H1 (cell line): ENCODE data around the gene ZNRF3. TPM values are rescaled to one million over a fixed set of nuclear protein-coding genes. Genes with fewer than 3 reads are reported as not detected.

Source experiments
- CTCF ChIA-PET: fragments of 300-600 bp; sonication (Branson Sonifier 250); formaldehyde crosslinking; loops from one replicate; lab custom pipeline; 2021; ENCODE audit not compliant: partially characterized antibody; lab: Charles Lee
- POLR2A ChIA-PET: fragments of 300-600 bp; sonication (Branson Sonifier 250); formaldehyde crosslinking; loops from one replicate; lab custom pipeline; 2021; ENCODE audit warnings: inconsistent platforms; ENCODE audit not compliant: partially characterized antibody; lab: Charles Lee
- DNase-seq, 2 experiments: peaks; one replicate each; pipeline versions ENCODE4 v3.0.0 to v3.0.0-alpha.2; 2010 to 2022; ENCODE audit warnings: low spot score in 2 of 2, low read depth in 1 of 2, mixed read lengths in 1 of 2
- FAIRE-seq: peaks from 2 replicates; lab custom pipeline; 2011; peaks lifted over from hg19 to GRCh38; lab: Jason Lieb, UNC
- H2AFZ ChIP-seq: 2 replicates; pipeline ENCODE4 v1.8.1; 2012; ENCODE audit warnings: low read length, inconsistent platforms
- H2AK5ac ChIP-seq: 2 replicates; pipeline ENCODE4 v1.6.1; 2013; ENCODE audit warnings: low read depth, low read length
- H2BK120ac ChIP-seq: replicated peaks from 2 replicates; pipeline ENCODE3; 2013; ENCODE audit warnings: low read depth, low read length, inconsistent platforms
- H2BK12ac ChIP-seq: 2 replicates; pipeline ENCODE4 v1.6.1; 2013; ENCODE audit warnings: low read depth, low read length
- H2BK15ac ChIP-seq: 2 replicates; pipeline ENCODE4 v1.6.1; 2013; ENCODE audit warnings: low read length
- H2BK20ac ChIP-seq: 2 replicates; pipeline ENCODE4 v1.6.1; 2013; ENCODE audit warnings: low read length
- H2BK5ac ChIP-seq: 2 replicates; pipeline ENCODE4 v1.6.1; 2013; ENCODE audit warnings: low read depth, low read length
- H3K14ac ChIP-seq: 2 replicates; pipeline ENCODE4 v1.6.1; 2013; ENCODE audit warnings: inconsistent platforms; ENCODE audit not compliant: insufficient read length
- H3K18ac ChIP-seq: 2 replicates; pipeline ENCODE4 v1.6.1; 2013; ENCODE audit warnings: low read length; ENCODE audit errors: extremely low read depth
- H3K23ac ChIP-seq: 2 replicates; pipeline ENCODE4 v1.6.1; 2013; ENCODE audit warnings: inconsistent platforms; ENCODE audit not compliant: insufficient read length
- H3K23me2 ChIP-seq: 2 replicates; pipeline ENCODE4 v1.6.1; 2013; ENCODE audit warnings: low read depth, low read length
- H3K27ac ChIP-seq: 2 replicates; pipeline ENCODE4 v1.6.1; 2011; ENCODE audit warnings: low read depth, low read length, inconsistent platforms
- H3K27me3 ChIP-seq, 4 experiments: replicated peaks in 1 of 4; 1 replicate in 1 of 4; 2 replicates in 3 of 4; pipeline versions ENCODE4 v1.6.1 to v1.8.1; 2011 to 2013; ENCODE audit warnings: low read length in 3 of 4, mild to moderate bottlenecking in 3 of 4, inconsistent platforms in 2 of 4, mixed read lengths in 2 of 4, moderate library complexity in 1 of 4; ENCODE audit not compliant: control insufficient read depth in 3 of 4, insufficient read depth in 3 of 4; ENCODE audit errors: extremely low read depth in 1 of 4
- H3K36me3 ChIP-seq, 4 experiments: 2 replicates each; pipeline versions ENCODE4 v1.6.1 to v1.8.1; 2011 to 2013; ENCODE audit warnings: mild to moderate bottlenecking in 4 of 4, low read length in 3 of 4, moderate library complexity in 2 of 4, control low read depth in 1 of 4, inconsistent platforms in 1 of 4; ENCODE audit not compliant: insufficient read depth in 4 of 4, control insufficient read depth in 2 of 4
- H3K4ac ChIP-seq: replicated peaks from 2 replicates; pipeline ENCODE3; 2013; ENCODE audit warnings: low read length, low read depth, mixed read lengths, inconsistent platforms; ENCODE audit not compliant: insufficient read length
- H3K4me1 ChIP-seq, 4 experiments: replicated peaks in 1 of 4; 1 replicate in 1 of 4; 2 replicates in 3 of 4; pipeline versions ENCODE4 v1.6.1 to v1.8.1; 2011 to 2013; ENCODE audit warnings: low read length in 3 of 4, inconsistent platforms in 2 of 4, mixed read lengths in 1 of 4; ENCODE audit not compliant: insufficient read depth in 4 of 4, control insufficient read depth in 3 of 4
- H3K4me2 ChIP-seq, 2 experiments: 2 replicates each; pipeline versions ENCODE4 v1.6.1 to v1.8.1; 2011 to 2013; ENCODE audit warnings: low read depth in 2 of 2, low read length in 2 of 2, control low read depth in 1 of 2, inconsistent platforms in 1 of 2, mild to moderate bottlenecking in 1 of 2; ENCODE audit not compliant: insufficient read depth in 1 of 2
- H3K4me3 ChIP-seq, 4 experiments: fragments of 200-600, 300-600 bp in 1 of 4; sonication (generic), shearing (Covaris generic), sonication (Bioruptor Twin) in 1 of 4; 2 replicates each; pipeline versions ENCODE4 v1.5.1 to v1.8.1; 2011 to 2016; ENCODE audit warnings: low read length in 4 of 4, low read depth in 3 of 4, control low read depth in 2 of 4, inconsistent platforms in 2 of 4, mild to moderate bottlenecking in 2 of 4, mixed read lengths in 1 of 4, moderate library complexity in 1 of 4; ENCODE audit not compliant: insufficient read depth in 2 of 4; ENCODE audit errors: extremely low read depth in 1 of 4
- H3K56ac ChIP-seq: replicated peaks from 2 replicates; pipeline ENCODE3; 2013; ENCODE audit warnings: low read depth, mild to moderate bottlenecking, mixed read lengths, low read length, inconsistent platforms; ENCODE audit not compliant: insufficient read length
- H3K79me1 ChIP-seq: 2 replicates; pipeline ENCODE4 v1.6.1; 2013; ENCODE audit warnings: low read depth, low read length, control low read depth
- H3K79me2 ChIP-seq, 2 experiments: 2 replicates each; pipeline versions ENCODE4 v1.6.1 to v1.8.1; 2012 to 2013; ENCODE audit warnings: low read length in 2 of 2, mild to moderate bottlenecking in 2 of 2, inconsistent platforms in 1 of 2; ENCODE audit not compliant: insufficient read depth in 2 of 2, control insufficient read depth in 1 of 2
- H3K9ac ChIP-seq, 4 experiments: replicated peaks in 1 of 4; 1 replicate in 1 of 4; 2 replicates in 3 of 4; pipeline versions ENCODE4 v1.6.1 to v1.8.1; 2011 to 2013; ENCODE audit warnings: low read depth in 3 of 4, low read length in 3 of 4, control low read depth in 2 of 4, mild to moderate bottlenecking in 2 of 4, moderate library complexity in 2 of 4, inconsistent platforms in 1 of 4; ENCODE audit errors: extremely low read depth in 1 of 4
- H3K9me3 ChIP-seq, 2 experiments: 2 replicates each; pipeline versions ENCODE4 v1.6.1 to v1.8.1; 2012 to 2013; ENCODE audit warnings: mild to moderate bottlenecking in 2 of 2, moderate library complexity in 2 of 2, control low read depth in 1 of 2, inconsistent platforms in 1 of 2, low read depth in 1 of 2, low read length in 1 of 2, mixed read lengths in 1 of 2; ENCODE audit not compliant: insufficient read depth in 2 of 2
- H4K20me1 ChIP-seq, 2 experiments: replicated peaks in 1 of 2; 2 replicates each; pipeline versions ENCODE3 to v1.8.1; 2011 to 2013; ENCODE audit warnings: inconsistent platforms in 2 of 2, low read length in 2 of 2, mild to moderate bottlenecking in 1 of 2; ENCODE audit not compliant: insufficient read depth in 2 of 2, control insufficient read depth in 1 of 2
- H4K5ac ChIP-seq: 2 replicates; pipeline ENCODE4 v1.6.1; 2013; ENCODE audit warnings: low read length, low read depth, mixed read lengths, inconsistent platforms; ENCODE audit not compliant: insufficient read length
- H4K8ac ChIP-seq: 2 replicates; pipeline ENCODE4 v1.8.0; 2013; ENCODE audit warnings: mild to moderate bottlenecking, moderate library complexity, low read length, inconsistent platforms; ENCODE audit not compliant: insufficient read depth; ENCODE audit errors: extremely low read depth
- H4K91ac ChIP-seq: replicated peaks from 2 replicates; pipeline ENCODE3; 2013; ENCODE audit warnings: low read length, mixed read lengths, inconsistent platforms; ENCODE audit not compliant: insufficient read length
- EP300 ChIP-seq, 2 experiments: IDR thresholded peaks; 1 replicate in 1 of 2; 2 replicates in 1 of 2; pipeline ENCODE4 v1.6.1; 2011 to 2012; ENCODE audit warnings: low read depth in 2 of 2, low read length in 2 of 2, mild to moderate bottlenecking in 2 of 2, borderline replicate concordance in 1 of 2, inconsistent platforms in 1 of 2, moderate library complexity in 1 of 2
- EZH2 ChIP-seq: fragments of 200-600 bp; sonication (generic); IDR thresholded peaks from 2 replicates; pipeline ENCODE4 v1.7.1; 2012; ENCODE audit warnings: low read depth, mild to moderate bottlenecking, moderate library complexity, low read length, inconsistent platforms; ENCODE audit not compliant: severe bottlenecking
- NRF1 ChIP-seq: IDR thresholded peaks from 2 replicates; pipeline ENCODE4 v1.6.1; 2011; ENCODE audit warnings: mild to moderate bottlenecking, low read depth, low read length, improper control_type of control experiment
- RAD21 ChIP-seq, 2 experiments: IDR thresholded peaks in 1 of 2; conservative IDR thresholded peaks in 1 of 2; 2 replicates each; pipeline ENCODE4 v1.6.1; 2011; ENCODE audit warnings: low read depth in 2 of 2, low read length in 2 of 2, improper control_type of control experiment in 1 of 2, inconsistent platforms in 1 of 2, mild to moderate bottlenecking in 1 of 2, moderate library complexity in 1 of 2
- RXRA ChIP-seq: IDR thresholded peaks from 2 replicates; pipeline ENCODE4 v1.6.1; 2011; ENCODE audit warnings: low read depth, mild to moderate bottlenecking, low read length, moderate library complexity; ENCODE audit not compliant: insufficient read depth
- WGBS, 2 experiments: shearing (Covaris generic) in 1 of 2; methylation state at CpG; one replicate each; pipeline versions ENCODE4 v1.1.6 to v1.1.7; 2013 to 2015; ENCODE audit warnings: low lambda C conversion rate in 2 of 2, mixed read lengths in 2 of 2, inconsistent platforms in 1 of 2, low coverage in 1 of 2, missing lambda C conversion rate in 1 of 2; ENCODE audit not compliant: insufficient replicate concordance in 2 of 2, insufficient coverage in 1 of 2, insufficient read length in 1 of 2; ENCODE audit errors: extremely low coverage in 1 of 2, missing lambda C conversion rate in 1 of 2; 5-methylcytosine and 5-hydroxymethylcytosine counted together
- polyA plus RNA-seq, 7 experiments: library from polyadenylated mRNA; depleted of rRNA in 3 of 7; stranded (reverse) in 5 of 7; unstranded in 2 of 7; fragments of >200 nt in 5 of 7; fragments of 200-250 nt in 2 of 7; gene quantifications; 1 replicate in 5 of 7; 2 replicates in 1 of 7; 4 replicates in 1 of 7; pipeline versions ENCODE4 v1.2.1 to v1.2.3, GENCODE V29; 2011 to 2013; ENCODE audit warnings: missing spikeins in 2 of 7, mixed read lengths in 2 of 7
- total RNA-seq: library from RNA; stranded (reverse); fragmentation: NEBNext Ultra II Directional; extraction: Animal tissue kit (Norgen Biotek cat#: 25700); gene quantifications from 2 replicates; pipeline ENCODE4 v1.2.1, GENCODE V29; 2021
- TF ChIP-seq, protein P1 (sequence below): IDR thresholded peaks from 2 replicates; pipeline ENCODE4 v1.6.1; 2012; ENCODE audit warnings: inconsistent platforms
- TF ChIP-seq, protein P2 (sequence below): IDR thresholded peaks from 2 replicates; pipeline ENCODE4 v1.6.1; 2012; ENCODE audit warnings: low read length, inconsistent platforms

ZNRF3 gene
- total and polyA plus RNA-seq, 2 of the 8 experiments (the other 6 are each of a cell fraction or from before 2014, with no cell fraction given) = 14.1 to 21.7 TPM

DNA sequence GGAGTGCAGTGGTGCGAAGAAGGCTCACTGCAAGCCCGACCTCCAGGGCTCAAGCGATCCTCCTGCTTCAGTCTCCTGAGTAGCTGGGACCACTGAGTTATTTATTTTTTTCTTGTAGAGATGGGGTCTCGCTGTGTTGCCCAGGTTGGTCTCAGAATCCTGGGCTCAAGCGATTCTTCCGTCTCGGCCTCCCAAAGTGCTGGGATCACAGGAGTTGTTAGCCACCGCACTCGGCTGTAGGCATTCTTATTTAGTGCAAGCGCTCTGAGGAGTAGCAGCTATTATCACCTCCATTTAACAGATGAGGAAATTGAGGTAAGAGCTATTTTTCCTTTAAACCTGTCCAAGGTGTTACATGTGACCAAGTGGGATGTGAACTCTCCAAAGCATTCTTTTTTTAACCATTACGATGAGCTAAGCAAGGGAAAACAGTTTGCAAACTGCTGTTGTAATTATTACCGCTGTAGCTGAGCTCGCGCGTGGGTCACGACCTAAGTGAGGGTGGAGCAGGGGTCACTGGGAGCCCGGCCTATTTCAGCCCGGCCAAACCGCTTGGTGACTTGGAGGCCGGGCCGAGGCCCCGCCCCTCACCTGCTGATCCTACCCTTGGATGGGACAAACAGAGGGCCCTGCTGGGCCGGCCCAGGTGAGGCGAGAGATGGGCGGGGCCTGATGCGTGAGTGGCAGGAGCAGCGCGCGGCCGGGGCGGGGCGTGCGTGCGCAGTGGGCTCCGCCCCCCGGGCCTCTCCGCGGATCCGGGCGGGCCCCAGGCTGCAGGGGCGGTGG lies 189.0 kb downstream of the ZNRF3 start:
- Histone ChIP-seq H3K23me2 (peaks cover 16% of the 10 kb centered on the region), H3K9ac (no peak overlapping the region), H3K18ac (no peak overlapping the region), H4K8ac (no peak overlapping the region), H3K27me3 (peaks cover 9 to 51% (median 48%) of the 10 kb centered on the region in 4 experiments), H2BK120ac (no peak overlapping the region), H4K5ac (no peak overlapping the region), H2BK12ac (0 out of 2 replicates have a peak overlapping the region, but pooled peaks have one; percentile 68), H3K79me1 (no peaks in the 10 kb centered on the region), H4K91ac (no peak overlapping the region), H3K4ac (no peak overlapping the region), H3K9me3 (no peaks in the 10 kb centered on the region), H2BK5ac (no peak overlapping the region; the same call in 1 of the 2 replicates), H2AFZ (no peak overlapping the region), H3K14ac (no peak overlapping the region), H3K23ac (no peak overlapping the region), H3K56ac (no peak overlapping the region), H2AK5ac (peak overlapping the region; percentile 65; the same call in 1 of the 2 replicates), H3K4me3 (peak overlapping the region in 3 of 4 experiments; percentile 7 to 61 (median 48); a peak in 5 of 8 replicates), H3K4me2 (peak overlapping the region; percentile 26 to 52; a peak in 3 of 4 replicates), H2BK15ac (no peak overlapping the region), H3K79me2 (no peaks in the 10 kb centered on the region), H3K36me3 (no peaks in the 10 kb centered on the region), H2BK20ac (no peak overlapping the region), H3K4me1 (peaks cover 3 to 9% (median 7%) of the 10 kb centered on the region in 4 experiments), H4K20me1 (peaks cover 3 to 8% of the 10 kb centered on the region in 2 experiments), H3K27ac (no peak overlapping the region)
- WGBS, 2 experiments = 32% methylated on average over 30 of the region's 41 CpGs; no CpG with 5 or more reads in 1 of the 2 experiments
- no peak for FAIRE-seq
- peak; percentile 89 to 99 for DNase-seq
- ChIA-PET CTCF (interaction anchor here (0.6 to 1.7 kb wide), 5 partner anchors 82 to 217 kb away, joined by 3 to 6 read pairs (median 5); no protein-coding TSS in a partner anchor), POLR2A (interaction anchor here (0.8 kb wide), 1 partner anchor 331 kb away, joined by 3 read pairs; no protein-coding TSS in a partner anchor)
- TF ChIP-seq, protein P1, sequence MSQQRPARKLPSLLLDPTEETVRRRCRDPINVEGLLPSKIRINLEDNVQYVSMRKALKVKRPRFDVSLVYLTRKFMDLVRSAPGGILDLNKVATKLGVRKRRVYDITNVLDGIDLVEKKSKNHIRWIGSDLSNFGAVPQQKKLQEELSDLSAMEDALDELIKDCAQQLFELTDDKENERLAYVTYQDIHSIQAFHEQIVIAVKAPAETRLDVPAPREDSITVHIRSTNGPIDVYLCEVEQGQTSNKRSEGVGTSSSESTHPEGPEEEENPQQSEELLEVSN = 0 out of 2 replicates have a peak, but pooled peaks have one; percentile 13
- TF ChIP-seq EP300 (IDR thresholded peaks at IDR 0.05; ENCODE audit: borderline replicate concordance in 1 of 2, low read depth in 2 of 2, low read length in 2 of 2) (no peak), EZH2 (no peak), NRF1 (peak; percentile 44), RXRA (no peak), RAD21 (IDR thresholded peaks at IDR 0.05 in 1 of 2, conservative IDR thresholded peaks at IDR 0.05 in 1 of 2; ENCODE audit: low read depth in 2 of 2, low read length in 2 of 2) (no peak)
- TF ChIP-seq, protein P2, sequence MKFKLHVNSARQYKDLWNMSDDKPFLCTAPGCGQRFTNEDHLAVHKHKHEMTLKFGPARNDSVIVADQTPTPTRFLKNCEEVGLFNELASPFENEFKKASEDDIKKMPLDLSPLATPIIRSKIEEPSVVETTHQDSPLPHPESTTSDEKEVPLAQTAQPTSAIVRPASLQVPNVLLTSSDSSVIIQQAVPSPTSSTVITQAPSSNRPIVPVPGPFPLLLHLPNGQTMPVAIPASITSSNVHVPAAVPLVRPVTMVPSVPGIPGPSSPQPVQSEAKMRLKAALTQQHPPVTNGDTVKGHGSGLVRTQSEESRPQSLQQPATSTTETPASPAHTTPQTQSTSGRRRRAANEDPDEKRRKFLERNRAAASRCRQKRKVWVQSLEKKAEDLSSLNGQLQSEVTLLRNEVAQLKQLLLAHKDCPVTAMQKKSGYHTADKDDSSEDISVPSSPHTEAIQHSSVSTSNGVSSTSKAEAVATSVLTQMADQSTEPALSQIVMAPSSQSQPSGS = no peak
